SK-N-SH (cell line): ENCODE data around the gene DUSP23.

Experiments
- EP300 ChIP-seq, 2 experiments: IDR thresholded peaks; 2 replicates each; pipeline versions ENCODE4 v1.4.0 to v1.6.1; 2012; ENCODE audit warnings: borderline replicate concordance in 1 of 2, low read depth in 1 of 2, low read length in 1 of 2
- FOXM1 ChIP-seq: IDR thresholded peaks from 2 replicates; pipeline ENCODE4 v1.4.0; 2012; ENCODE audit warnings: low read depth, mild to moderate bottlenecking
- POLR2AphosphoS5 ChIP-seq: IDR thresholded peaks from 2 replicates; pipeline ENCODE4 v1.6.1; 2012; ENCODE audit warnings: low read depth, low read length
- RAD21 ChIP-seq: IDR thresholded peaks from 2 replicates; pipeline ENCODE4 v1.6.1; 2012; ENCODE audit warnings: mild to moderate bottlenecking, low read length
- SIN3A ChIP-seq: IDR thresholded peaks from 2 replicates; pipeline ENCODE4 v1.6.1; 2012; ENCODE audit warnings: low read depth, mild to moderate bottlenecking, low read length, moderate library complexity, borderline replicate concordance
- TCF12 ChIP-seq: IDR thresholded peaks from 2 replicates; pipeline ENCODE4 v1.4.0; 2012
- YY1 ChIP-seq: IDR thresholded peaks from 2 replicates; pipeline ENCODE4 v1.4.0; 2012; ENCODE audit warnings: low read depth, mild to moderate bottlenecking
- TF ChIP-seq, protein P1 (sequence below): IDR thresholded peaks from 2 replicates; pipeline ENCODE4 v1.4.0; 2012; ENCODE audit warnings: low read depth
- TF ChIP-seq, protein P2 (sequence below): fragments of 200-600 bp; sonication (generic); IDR thresholded peaks from 2 replicates; pipeline ENCODE4 v1.6.1; 2017; ENCODE audit warnings: antibody characterized with exemption, mild to moderate bottlenecking, moderate library complexity
- TF ChIP-seq, protein P3 (sequence below): IDR thresholded peaks from 2 replicates; pipeline ENCODE4 v1.6.1; 2012; ENCODE audit warnings: mild to moderate bottlenecking, low read depth, low read length, moderate library complexity

DNA sequence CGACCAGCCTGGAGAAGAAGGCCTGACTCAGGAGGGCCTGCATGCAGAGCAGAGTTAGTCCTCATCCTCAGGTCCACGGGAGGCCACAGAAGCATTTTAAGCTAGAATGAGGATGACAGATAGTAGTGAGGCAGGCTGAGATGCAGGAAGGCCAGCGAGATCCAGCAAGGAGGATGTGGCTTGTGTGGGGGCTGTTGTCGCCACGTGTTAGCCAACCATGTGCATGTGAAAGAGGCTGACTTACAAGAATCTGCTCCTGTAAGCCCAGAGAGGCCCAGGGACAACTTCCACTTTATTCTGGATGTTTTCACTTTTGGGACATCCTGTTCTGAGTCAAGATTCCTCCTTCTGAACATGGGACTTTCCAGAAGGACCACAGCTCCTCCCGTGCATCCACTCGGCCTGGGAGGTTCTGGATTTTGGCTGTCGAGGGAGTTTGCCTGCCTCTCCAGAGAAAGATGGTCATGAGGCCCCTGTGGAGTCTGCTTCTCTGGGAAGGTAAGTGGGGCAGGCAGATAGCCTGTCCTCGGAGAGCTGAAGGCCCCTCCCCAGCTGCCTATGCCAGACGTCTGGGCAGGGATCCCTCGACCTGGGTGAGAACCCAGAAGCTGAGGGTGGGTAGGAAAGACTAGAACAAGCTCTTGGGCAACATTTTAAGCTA lies 45.8 kb downstream of the DUSP23 start, which contains the start of gene SLAMF8:
- no peak for TF ChIP-seq YY1
- TF ChIP-seq EP300 (IDR thresholded peaks at IDR 0.05; ENCODE audit: borderline replicate concordance in 1 of 2, low read depth in 1 of 2, low read length in 1 of 2): no peak
- no peak for TF ChIP-seq RAD21
- TF ChIP-seq, protein P1, sequence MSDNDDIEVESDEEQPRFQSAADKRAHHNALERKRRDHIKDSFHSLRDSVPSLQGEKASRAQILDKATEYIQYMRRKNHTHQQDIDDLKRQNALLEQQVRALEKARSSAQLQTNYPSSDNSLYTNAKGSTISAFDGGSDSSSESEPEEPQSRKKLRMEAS: no peak
- no peak for TF ChIP-seq POLR2AphosphoS5
- TF ChIP-seq, protein P2, sequence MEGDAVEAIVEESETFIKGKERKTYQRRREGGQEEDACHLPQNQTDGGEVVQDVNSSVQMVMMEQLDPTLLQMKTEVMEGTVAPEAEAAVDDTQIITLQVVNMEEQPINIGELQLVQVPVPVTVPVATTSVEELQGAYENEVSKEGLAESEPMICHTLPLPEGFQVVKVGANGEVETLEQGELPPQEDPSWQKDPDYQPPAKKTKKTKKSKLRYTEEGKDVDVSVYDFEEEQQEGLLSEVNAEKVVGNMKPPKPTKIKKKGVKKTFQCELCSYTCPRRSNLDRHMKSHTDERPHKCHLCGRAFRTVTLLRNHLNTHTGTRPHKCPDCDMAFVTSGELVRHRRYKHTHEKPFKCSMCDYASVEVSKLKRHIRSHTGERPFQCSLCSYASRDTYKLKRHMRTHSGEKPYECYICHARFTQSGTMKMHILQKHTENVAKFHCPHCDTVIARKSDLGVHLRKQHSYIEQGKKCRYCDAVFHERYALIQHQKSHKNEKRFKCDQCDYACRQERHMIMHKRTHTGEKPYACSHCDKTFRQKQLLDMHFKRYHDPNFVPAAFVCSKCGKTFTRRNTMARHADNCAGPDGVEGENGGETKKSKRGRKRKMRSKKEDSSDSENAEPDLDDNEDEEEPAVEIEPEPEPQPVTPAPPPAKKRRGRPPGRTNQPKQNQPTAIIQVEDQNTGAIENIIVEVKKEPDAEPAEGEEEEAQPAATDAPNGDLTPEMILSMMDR: no peak
- no peak for TF ChIP-seq FOXM1
- TF ChIP-seq, protein P3, sequence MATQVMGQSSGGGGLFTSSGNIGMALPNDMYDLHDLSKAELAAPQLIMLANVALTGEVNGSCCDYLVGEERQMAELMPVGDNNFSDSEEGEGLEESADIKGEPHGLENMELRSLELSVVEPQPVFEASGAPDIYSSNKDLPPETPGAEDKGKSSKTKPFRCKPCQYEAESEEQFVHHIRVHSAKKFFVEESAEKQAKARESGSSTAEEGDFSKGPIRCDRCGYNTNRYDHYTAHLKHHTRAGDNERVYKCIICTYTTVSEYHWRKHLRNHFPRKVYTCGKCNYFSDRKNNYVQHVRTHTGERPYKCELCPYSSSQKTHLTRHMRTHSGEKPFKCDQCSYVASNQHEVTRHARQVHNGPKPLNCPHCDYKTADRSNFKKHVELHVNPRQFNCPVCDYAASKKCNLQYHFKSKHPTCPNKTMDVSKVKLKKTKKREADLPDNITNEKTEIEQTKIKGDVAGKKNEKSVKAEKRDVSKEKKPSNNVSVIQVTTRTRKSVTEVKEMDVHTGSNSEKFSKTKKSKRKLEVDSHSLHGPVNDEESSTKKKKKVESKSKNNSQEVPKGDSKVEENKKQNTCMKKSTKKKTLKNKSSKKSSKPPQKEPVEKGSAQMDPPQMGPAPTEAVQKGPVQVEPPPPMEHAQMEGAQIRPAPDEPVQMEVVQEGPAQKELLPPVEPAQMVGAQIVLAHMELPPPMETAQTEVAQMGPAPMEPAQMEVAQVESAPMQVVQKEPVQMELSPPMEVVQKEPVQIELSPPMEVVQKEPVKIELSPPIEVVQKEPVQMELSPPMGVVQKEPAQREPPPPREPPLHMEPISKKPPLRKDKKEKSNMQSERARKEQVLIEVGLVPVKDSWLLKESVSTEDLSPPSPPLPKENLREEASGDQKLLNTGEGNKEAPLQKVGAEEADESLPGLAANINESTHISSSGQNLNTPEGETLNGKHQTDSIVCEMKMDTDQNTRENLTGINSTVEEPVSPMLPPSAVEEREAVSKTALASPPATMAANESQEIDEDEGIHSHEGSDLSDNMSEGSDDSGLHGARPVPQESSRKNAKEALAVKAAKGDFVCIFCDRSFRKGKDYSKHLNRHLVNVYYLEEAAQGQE: no peak
- TF ChIP-seq TCF12: no peak
- no peak for TF ChIP-seq SIN3A
